ENCODE results near the gene DEFB125.
"Not testable (repeated sequence)": the region's sequence is repeated elsewhere in the genome, so short reads cannot be mapped to it uniquely, and the experiment has no call there.

DEFB125 gene

GRCh38 chr20:87401-87800, at the start of gene DEFB125:
TSS of gene DEFB125 (plus strand) at chr20:87672. CDS start at chr20:87710, 38 bp downstream.
- in situ Hi-C loops (cut with MboI; ENCODE audit: low sequenced_read_pairs) = no loop called here

GRCh38 chr20:60035-60918, 27.2 kb upstream of the DEFB125 start:
- in situ Hi-C loops (cut with MboI; ENCODE audit: low sequenced_read_pairs) = no loop called here

- in situ Hi-C loops (cut with MboI; ENCODE audit: low sequenced_read_pairs) = no loop called here
Observed at GRCh38 chr20:61230-61629, 26.2 kb upstream of the DEFB125 start.

GRCh38 chr20:61757-62156, 25.7 kb upstream of the DEFB125 start:
- in situ Hi-C loops (cut with MboI; ENCODE audit: low sequenced_read_pairs) = no loop called here

- in situ Hi-C loops (cut with MboI; ENCODE audit: low sequenced_read_pairs) = no loop called here
Observed at GRCh38 chr20:62487-62886, 25.0 kb upstream of the DEFB125 start.

GRCh38 chr20:64026-64603, 23.4 kb upstream of the DEFB125 start:
- in situ Hi-C loops (cut with MboI; ENCODE audit: low sequenced_read_pairs) = no loop called here

GRCh38 chr20:64766-65322, 22.6 kb upstream of the DEFB125 start:
- in situ Hi-C loops (cut with MboI; ENCODE audit: low sequenced_read_pairs) = no loop called here

GRCh38 chr20:77231-77630, 10.2 kb upstream of the DEFB125 start:
- in situ Hi-C loops (cut with MboI; ENCODE audit: low sequenced_read_pairs) = no loop called here

GRCh38 chr20:78338-78737, 9.1 kb upstream of the DEFB125 start:
- in situ Hi-C loops (cut with MboI; ENCODE audit: low sequenced_read_pairs) = no loop called here

GRCh38 chr20:79565-79964, 7.9 kb upstream of the DEFB125 start:
- in situ Hi-C loops (cut with MboI; ENCODE audit: low sequenced_read_pairs) = no loop called here

GRCh38 chr20:90651-91050, 3.2 kb downstream of the DEFB125 start:
- in situ Hi-C loops (cut with MboI; ENCODE audit: low sequenced_read_pairs) = no loop called here

- in situ Hi-C loops (cut with MboI; ENCODE audit: low sequenced_read_pairs) = no loop called here
Observed at GRCh38 chr20:93641-94040, 6.2 kb downstream of the DEFB125 start.

- in situ Hi-C loops (cut with MboI; ENCODE audit: low sequenced_read_pairs) = no loop called here
Observed at GRCh38 chr20:95215-95614, 7.7 kb downstream of the DEFB125 start.

GRCh38 chr20:97691-98090, 10.2 kb downstream of the DEFB125 start:
- in situ Hi-C loops (cut with MboI; ENCODE audit: low sequenced_read_pairs) = not testable (repeated sequence)

GRCh38 chr20:101975-102374, 14.5 kb downstream of the DEFB125 start:
- in situ Hi-C loops (cut with MboI; ENCODE audit: low sequenced_read_pairs) = no loop called here

GRCh38 chr20:103456-103855, 16.0 kb downstream of the DEFB125 start:
- in situ Hi-C loops (cut with MboI; ENCODE audit: low sequenced_read_pairs) = no loop called here

GRCh38 chr20:112396-112795, 24.9 kb downstream of the DEFB125 start:
- in situ Hi-C loops (cut with MboI; ENCODE audit: low sequenced_read_pairs) = no loop called here

- in situ Hi-C loops (cut with MboI; ENCODE audit: low sequenced_read_pairs) = no loop called here
Observed at GRCh38 chr20:117518-117917, 30.0 kb downstream of the DEFB125 start.

- in situ Hi-C loops (cut with MboI; ENCODE audit: low sequenced_read_pairs) = not testable (repeated sequence)
Observed at GRCh38 chr20:129786-130323, 42.4 kb downstream of the DEFB125 start.

GRCh38 chr20:137668-138490, 50.4 kb downstream of the DEFB125 start:
- in situ Hi-C loops (cut with MboI; ENCODE audit: low sequenced_read_pairs) = no loop called here

GRCh38 chr20:142290-142689, 54.8 kb downstream of the DEFB125 start, which contains the start of gene DEFB126:
TSS of gene DEFB126 (plus strand) at chr20:142590. CDS start at chr20:142629, 39 bp downstream.
- in situ Hi-C loops (cut with MboI; ENCODE audit: low sequenced_read_pairs) = no loop called here

All from HL-60/S4 treated with retinoic acid at 250 ng/mL for 4 days and 3 days (cell line).